ENCODE data around the gene ZDHHC1.

ZDHHC1 gene

DNA sequence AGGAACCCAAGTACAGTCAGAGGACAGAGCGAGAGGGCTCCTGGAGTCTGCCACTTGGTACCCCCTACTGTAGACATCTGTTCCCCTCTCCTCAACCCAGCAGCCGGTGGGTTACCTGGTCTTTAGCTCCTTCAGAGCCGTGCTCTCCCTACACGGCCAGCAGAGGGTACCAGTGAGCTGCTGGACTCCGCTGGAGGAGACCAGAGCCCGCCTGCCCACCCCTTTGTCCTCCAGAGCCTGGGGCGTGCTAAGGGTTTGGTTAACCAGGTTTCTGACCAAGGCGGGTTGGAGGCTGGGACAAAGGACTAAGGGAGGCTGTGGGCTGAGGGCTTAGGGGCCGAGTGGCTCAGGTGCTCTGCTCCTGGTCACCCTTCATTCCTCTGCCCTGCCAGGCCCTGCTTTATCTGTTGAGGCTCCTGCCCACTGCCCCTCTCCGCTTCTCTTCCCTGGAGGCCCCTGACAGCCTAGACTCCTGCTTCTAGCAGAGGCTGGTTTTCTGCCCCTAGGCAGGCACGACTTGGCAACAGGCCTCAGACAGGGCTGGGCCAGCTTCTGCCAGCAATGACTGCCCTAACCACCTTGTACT lies 12.0 kb upstream of the ZDHHC1 start:
- Histone ChIP-seq H3K4me2 (ENCODE audit: low read length) (peak overlapping the region; percentile 21), H3K36me3 (ENCODE audit: control insufficient read depth, insufficient read depth, low read length) (no peaks in the 10 kb centered on the region), H3K9me3 (ENCODE audit: control insufficient read depth, low read length) (no peaks in the 10 kb centered on the region), H3K9ac (no peak overlapping the region), H3K79me2 (no peaks in the 10 kb centered on the region), H2AFZ (peak overlapping the region; percentile 35), H3K4me1 (peaks cover 17% of the 10 kb centered on the region), H3K4me3 (ENCODE audit: low read depth, low read length) (no peak overlapping the region), H3K27me3 (ENCODE audit: control insufficient read depth, insufficient read depth, low read length) (no peaks in the 10 kb centered on the region), H3K27ac (no peak overlapping the region)
- TF ChIP-seq, protein P1, sequence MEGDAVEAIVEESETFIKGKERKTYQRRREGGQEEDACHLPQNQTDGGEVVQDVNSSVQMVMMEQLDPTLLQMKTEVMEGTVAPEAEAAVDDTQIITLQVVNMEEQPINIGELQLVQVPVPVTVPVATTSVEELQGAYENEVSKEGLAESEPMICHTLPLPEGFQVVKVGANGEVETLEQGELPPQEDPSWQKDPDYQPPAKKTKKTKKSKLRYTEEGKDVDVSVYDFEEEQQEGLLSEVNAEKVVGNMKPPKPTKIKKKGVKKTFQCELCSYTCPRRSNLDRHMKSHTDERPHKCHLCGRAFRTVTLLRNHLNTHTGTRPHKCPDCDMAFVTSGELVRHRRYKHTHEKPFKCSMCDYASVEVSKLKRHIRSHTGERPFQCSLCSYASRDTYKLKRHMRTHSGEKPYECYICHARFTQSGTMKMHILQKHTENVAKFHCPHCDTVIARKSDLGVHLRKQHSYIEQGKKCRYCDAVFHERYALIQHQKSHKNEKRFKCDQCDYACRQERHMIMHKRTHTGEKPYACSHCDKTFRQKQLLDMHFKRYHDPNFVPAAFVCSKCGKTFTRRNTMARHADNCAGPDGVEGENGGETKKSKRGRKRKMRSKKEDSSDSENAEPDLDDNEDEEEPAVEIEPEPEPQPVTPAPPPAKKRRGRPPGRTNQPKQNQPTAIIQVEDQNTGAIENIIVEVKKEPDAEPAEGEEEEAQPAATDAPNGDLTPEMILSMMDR (IDR thresholded peaks at IDR 0.05) = peak; percentile 93

DNA sequence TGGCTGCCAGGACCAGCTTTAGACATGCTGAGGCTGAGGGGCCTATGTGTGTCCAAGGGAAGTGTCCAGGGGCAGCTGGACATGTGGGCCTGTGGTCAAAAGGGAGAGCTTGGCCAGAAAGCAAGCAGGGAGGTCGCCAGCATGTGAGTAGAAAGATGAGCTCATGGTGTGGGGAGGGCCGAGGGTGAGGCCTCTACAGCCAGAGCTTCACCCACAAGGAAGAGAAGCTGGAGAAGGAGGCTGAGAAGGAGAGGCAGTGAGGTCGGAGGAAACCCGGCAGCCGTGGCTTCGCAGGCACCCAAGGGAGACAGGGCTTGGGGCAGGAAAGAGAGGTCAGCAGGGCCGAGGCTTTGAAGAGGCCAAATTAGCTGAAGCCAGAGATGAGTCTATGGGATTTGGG lies 10.7 kb upstream of the ZDHHC1 start:
- H3K4me3 ChIP-seq (ENCODE audit: low read depth, low read length) = no peak overlapping the region
- H3K27ac ChIP-seq = no peak overlapping the region
- no peak overlapping the region for H3K4me2 ChIP-seq (ENCODE audit: low read length)
- TF ChIP-seq, protein P1 (IDR thresholded peaks at IDR 0.05) = no peak
- H3K27me3 ChIP-seq (ENCODE audit: control insufficient read depth, insufficient read depth, low read length) = no peaks in the 10 kb centered on the region
- H3K79me2 ChIP-seq = no peaks in the 10 kb centered on the region
- no peaks in the 10 kb centered on the region for H3K36me3 ChIP-seq (ENCODE audit: control insufficient read depth, insufficient read depth, low read length)
- H3K9ac ChIP-seq = no peak overlapping the region
- H3K9me3 ChIP-seq (ENCODE audit: control insufficient read depth, low read length) = no peaks in the 10 kb centered on the region
- peaks cover 17% of the 10 kb centered on the region for H3K4me1 ChIP-seq
- H2AFZ ChIP-seq = no peak overlapping the region

DNA sequence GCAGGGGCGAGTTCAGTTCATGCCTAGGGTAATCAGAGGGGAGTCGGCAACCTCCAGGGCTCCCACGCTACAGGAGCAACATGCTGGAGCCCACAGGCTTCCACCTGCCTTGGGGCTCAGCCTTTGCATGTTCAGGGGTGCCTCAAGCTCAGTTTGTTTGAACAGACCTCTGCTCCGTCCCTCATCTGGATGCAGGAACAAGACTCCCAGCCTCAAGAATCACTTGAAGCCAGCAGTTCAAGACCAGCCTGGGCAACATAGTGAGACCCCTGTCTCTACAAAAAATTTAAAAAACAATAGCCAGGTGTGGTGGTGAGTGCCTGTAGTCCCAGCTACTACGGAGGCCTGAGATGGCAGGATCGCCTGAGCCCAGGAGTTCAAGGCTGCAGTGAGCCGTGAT lies 9.7 kb upstream of the ZDHHC1 start:
- H3K27me3 ChIP-seq (ENCODE audit: control insufficient read depth, insufficient read depth, low read length) = no peaks in the 10 kb centered on the region
- TF ChIP-seq, protein P1 (IDR thresholded peaks at IDR 0.05) = no peak
- H3K9ac ChIP-seq = no peak overlapping the region

DNA sequence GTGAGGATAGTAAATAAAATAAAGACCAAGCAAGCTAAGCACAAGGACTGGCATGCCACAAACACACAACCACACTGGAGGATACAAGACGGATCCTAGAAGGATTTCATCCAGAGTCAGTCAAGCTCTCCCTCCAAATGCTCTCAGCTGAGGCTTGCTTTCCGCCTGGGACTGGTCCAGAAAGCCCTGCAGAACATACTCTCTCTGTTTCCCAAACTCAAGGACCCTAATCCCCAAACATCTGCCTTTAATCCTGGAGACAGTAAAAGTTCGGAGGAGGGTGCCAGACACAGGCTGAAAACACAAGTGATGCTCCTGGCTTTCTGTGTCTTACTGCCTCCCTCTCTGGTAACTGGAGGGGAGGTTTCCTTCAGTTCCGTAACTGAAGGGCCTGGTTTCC lies 9.3 kb upstream of the ZDHHC1 start:
- Histone ChIP-seq H3K27me3 (ENCODE audit: control insufficient read depth, insufficient read depth, low read length) (no peaks in the 10 kb centered on the region), H3K9me3 (ENCODE audit: control insufficient read depth, low read length) (no peaks in the 10 kb centered on the region), H3K4me1 (peaks cover 13% of the 10 kb centered on the region), H3K79me2 (no peaks in the 10 kb centered on the region), H2AFZ (no peak overlapping the region), H3K27ac (no peak overlapping the region), H3K4me2 (ENCODE audit: low read length) (no peak overlapping the region), H3K4me3 (ENCODE audit: low read depth, low read length) (no peak overlapping the region), H3K9ac (no peak overlapping the region), H3K36me3 (ENCODE audit: control insufficient read depth, insufficient read depth, low read length) (no peaks in the 10 kb centered on the region)
- TF ChIP-seq, protein P1 (IDR thresholded peaks at IDR 0.05) = no peak

More for the DNA sequence above, 9.7 kb upstream of the ZDHHC1 start:
- peaks cover 13% of the 10 kb centered on the region for H3K4me1 ChIP-seq
- H3K9me3 ChIP-seq (ENCODE audit: control insufficient read depth, low read length) = no peaks in the 10 kb centered on the region
- no peaks in the 10 kb centered on the region for H3K79me2 ChIP-seq
- no peak overlapping the region for H3K4me3 ChIP-seq (ENCODE audit: low read depth, low read length)
- H3K27ac ChIP-seq = no peak overlapping the region
- H3K4me2 ChIP-seq (ENCODE audit: low read length) = no peak overlapping the region
- H2AFZ ChIP-seq = no peak overlapping the region
- H3K36me3 ChIP-seq (ENCODE audit: control insufficient read depth, insufficient read depth, low read length) = no peaks in the 10 kb centered on the region

DNA sequence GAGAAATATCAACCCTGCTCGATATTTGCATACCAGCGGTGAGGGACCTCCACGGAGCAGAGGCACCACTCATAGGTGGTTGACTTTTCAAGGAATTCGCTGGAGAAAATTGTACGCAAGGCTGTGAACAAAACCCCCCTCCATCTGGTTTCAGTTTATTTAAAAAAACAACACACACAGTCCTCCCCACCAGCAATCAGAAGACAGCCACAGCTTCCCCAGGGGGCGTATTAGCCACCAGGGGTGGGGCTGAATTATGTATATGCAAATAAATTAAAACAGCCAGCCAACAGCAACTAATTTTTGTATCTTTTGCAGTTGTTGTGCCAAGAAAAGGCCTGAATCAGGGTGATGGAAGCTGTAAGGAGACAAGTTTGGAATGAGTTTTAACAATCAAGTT lies 8.8 kb upstream of the ZDHHC1 start:
- Histone ChIP-seq H3K79me2 (no peaks in the 10 kb centered on the region), H3K4me3 (ENCODE audit: low read depth, low read length) (no peak overlapping the region), H2AFZ (no peak overlapping the region), H3K27me3 (ENCODE audit: control insufficient read depth, insufficient read depth, low read length) (no peaks in the 10 kb centered on the region), H3K36me3 (ENCODE audit: control insufficient read depth, insufficient read depth, low read length) (no peaks in the 10 kb centered on the region), H3K27ac (no peak overlapping the region), H3K4me1 (peaks cover 10% of the 10 kb centered on the region), H3K9ac (no peak overlapping the region), H3K4me2 (ENCODE audit: low read length) (no peak overlapping the region), H3K9me3 (ENCODE audit: control insufficient read depth, low read length) (no peaks in the 10 kb centered on the region)
- TF ChIP-seq, protein P1 (IDR thresholded peaks at IDR 0.05) = no peak

Measured in parathyroid adenoma (tissue), 2 donors.